Fibroblast of upper back skin (primary cell): Measurements from ENCODE around the gene GALNT3.

Experiments used
- DNase-seq: peaks from one replicate; pipeline ENCODE4 v3.0.0-alpha.2; 2013

Gene GALNT3

GRCh38 chr2:165793779-165794535, at the start of gene GALNT3:
GALNT3 (minus strand) TSS chr2:165794247; CDS start chr2:165770700, 23,547 bp downstream.
- DNase-seq, result no peak

GRCh38 chr2:165843351-165843750, 49.3 kb upstream of the GALNT3 start:
- DNase-seq, result no peak

- DNase-seq, result no peak
Observed at GRCh38 chr2:165840333-165840958, 46.4 kb upstream of the GALNT3 start.

- DNase-seq, result peak; percentile 43
Observed at GRCh38 chr2:165839610-165840009, 45.6 kb upstream of the GALNT3 start.

- DNase-seq, result peak; percentile 66
Observed at GRCh38 chr2:165837122-165837521, 43.1 kb upstream of the GALNT3 start.

- DNase-seq, result no peak
Observed at GRCh38 chr2:165835363-165835762, 41.3 kb upstream of the GALNT3 start.

- peak; percentile 74 for DNase-seq
Observed at GRCh38 chr2:165833156-165833555, 39.1 kb upstream of the GALNT3 start.

GRCh38 chr2:165827921-165828276, 33.9 kb upstream of the GALNT3 start:
- DNase-seq, result no peak

- no peak for DNase-seq
Observed at GRCh38 chr2:165827016-165827920, 33.2 kb upstream of the GALNT3 start.

GRCh38 chr2:165825041-165825440, 31.0 kb upstream of the GALNT3 start:
- peak; percentile 75 for DNase-seq

- no peak for DNase-seq
Observed at GRCh38 chr2:165820296-165820695, 26.2 kb upstream of the GALNT3 start.

- DNase-seq, result no peak
Observed at GRCh38 chr2:165818920-165819319, 24.9 kb upstream of the GALNT3 start.

GRCh38 chr2:165815299-165816141, 21.5 kb upstream of the GALNT3 start:
- no peak for DNase-seq

- DNase-seq, result no peak
Observed at GRCh38 chr2:165814473-165814872, 20.4 kb upstream of the GALNT3 start.

GRCh38 chr2:165811592-165812370, 17.7 kb upstream of the GALNT3 start:
- DNase-seq, result no peak

GRCh38 chr2:165810418-165810817, 16.4 kb upstream of the GALNT3 start:
- no peak for DNase-seq

GRCh38 chr2:165804719-165805118, 10.7 kb upstream of the GALNT3 start:
- no peak for DNase-seq

GRCh38 chr2:165803123-165803760, 9.2 kb upstream of the GALNT3 start:
- peak; percentile 57 for DNase-seq

GRCh38 chr2:165801176-165801575, 7.1 kb upstream of the GALNT3 start:
- no peak for DNase-seq

GRCh38 chr2:165796819-165797530, 2.9 kb upstream of the GALNT3 start:
- DNase-seq, result no peak

- DNase-seq, result no peak
Observed at GRCh38 chr2:165796129-165796528, 2.1 kb upstream of the GALNT3 start.
